Measurements from ENCODE around the gene INPP4A.

DNA sequence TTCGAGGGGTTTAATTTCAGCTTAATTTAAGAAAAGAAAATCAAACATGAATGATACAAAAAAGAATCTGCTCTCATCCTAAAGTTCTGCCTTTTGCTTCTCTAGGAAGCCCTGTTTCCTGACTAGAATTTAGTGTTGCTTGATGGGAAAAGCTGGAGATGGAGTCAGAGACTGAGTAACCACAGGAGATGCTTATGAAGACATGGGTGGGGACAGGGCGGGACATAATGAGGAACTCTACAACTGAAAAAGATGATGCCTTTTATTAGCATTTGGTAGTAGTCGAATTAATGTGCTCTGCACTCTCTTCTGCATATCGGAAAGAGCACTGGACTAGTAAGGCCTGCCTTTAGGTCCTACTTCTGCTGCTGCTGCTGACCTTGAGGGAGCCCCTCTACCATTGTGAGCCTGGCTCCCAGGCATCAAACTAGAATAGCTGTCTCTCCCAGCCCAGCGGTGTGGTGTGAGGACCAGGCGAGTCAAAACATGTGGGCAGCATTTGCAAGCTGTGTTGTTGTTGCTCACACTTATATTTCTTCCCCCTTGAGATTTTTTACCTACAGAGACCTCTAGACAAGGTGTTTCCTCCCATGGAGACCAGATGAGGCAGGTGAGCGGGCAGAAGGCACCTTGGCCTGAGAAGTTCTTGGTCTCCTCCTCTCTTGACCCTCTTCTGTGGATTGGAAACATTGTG lies 61.5 kb downstream of the INPP4A start:
- TF ChIP-seq, protein P1, sequence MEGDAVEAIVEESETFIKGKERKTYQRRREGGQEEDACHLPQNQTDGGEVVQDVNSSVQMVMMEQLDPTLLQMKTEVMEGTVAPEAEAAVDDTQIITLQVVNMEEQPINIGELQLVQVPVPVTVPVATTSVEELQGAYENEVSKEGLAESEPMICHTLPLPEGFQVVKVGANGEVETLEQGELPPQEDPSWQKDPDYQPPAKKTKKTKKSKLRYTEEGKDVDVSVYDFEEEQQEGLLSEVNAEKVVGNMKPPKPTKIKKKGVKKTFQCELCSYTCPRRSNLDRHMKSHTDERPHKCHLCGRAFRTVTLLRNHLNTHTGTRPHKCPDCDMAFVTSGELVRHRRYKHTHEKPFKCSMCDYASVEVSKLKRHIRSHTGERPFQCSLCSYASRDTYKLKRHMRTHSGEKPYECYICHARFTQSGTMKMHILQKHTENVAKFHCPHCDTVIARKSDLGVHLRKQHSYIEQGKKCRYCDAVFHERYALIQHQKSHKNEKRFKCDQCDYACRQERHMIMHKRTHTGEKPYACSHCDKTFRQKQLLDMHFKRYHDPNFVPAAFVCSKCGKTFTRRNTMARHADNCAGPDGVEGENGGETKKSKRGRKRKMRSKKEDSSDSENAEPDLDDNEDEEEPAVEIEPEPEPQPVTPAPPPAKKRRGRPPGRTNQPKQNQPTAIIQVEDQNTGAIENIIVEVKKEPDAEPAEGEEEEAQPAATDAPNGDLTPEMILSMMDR (tag by site-specific recombination; IDR thresholded peaks at IDR 0.05), result no peak
- TF ChIP-seq KLF9 (tag by site-specific recombination; IDR thresholded peaks at IDR 0.05; ENCODE audit: low read depth) (no peak), ZNF660 (tag by site-specific recombination; IDR thresholded peaks at IDR 0.05) (no peak), ZBTB7A (tag by site-specific recombination; IDR thresholded peaks at IDR 0.05; ENCODE audit: low read depth) (no peak), WT1 (tag by site-specific recombination; IDR thresholded peaks at IDR 0.05) (no peak), ZNF184 (tag by site-specific recombination; IDR thresholded peaks at IDR 0.05) (no peak)
- TF ChIP-seq, protein P2, sequence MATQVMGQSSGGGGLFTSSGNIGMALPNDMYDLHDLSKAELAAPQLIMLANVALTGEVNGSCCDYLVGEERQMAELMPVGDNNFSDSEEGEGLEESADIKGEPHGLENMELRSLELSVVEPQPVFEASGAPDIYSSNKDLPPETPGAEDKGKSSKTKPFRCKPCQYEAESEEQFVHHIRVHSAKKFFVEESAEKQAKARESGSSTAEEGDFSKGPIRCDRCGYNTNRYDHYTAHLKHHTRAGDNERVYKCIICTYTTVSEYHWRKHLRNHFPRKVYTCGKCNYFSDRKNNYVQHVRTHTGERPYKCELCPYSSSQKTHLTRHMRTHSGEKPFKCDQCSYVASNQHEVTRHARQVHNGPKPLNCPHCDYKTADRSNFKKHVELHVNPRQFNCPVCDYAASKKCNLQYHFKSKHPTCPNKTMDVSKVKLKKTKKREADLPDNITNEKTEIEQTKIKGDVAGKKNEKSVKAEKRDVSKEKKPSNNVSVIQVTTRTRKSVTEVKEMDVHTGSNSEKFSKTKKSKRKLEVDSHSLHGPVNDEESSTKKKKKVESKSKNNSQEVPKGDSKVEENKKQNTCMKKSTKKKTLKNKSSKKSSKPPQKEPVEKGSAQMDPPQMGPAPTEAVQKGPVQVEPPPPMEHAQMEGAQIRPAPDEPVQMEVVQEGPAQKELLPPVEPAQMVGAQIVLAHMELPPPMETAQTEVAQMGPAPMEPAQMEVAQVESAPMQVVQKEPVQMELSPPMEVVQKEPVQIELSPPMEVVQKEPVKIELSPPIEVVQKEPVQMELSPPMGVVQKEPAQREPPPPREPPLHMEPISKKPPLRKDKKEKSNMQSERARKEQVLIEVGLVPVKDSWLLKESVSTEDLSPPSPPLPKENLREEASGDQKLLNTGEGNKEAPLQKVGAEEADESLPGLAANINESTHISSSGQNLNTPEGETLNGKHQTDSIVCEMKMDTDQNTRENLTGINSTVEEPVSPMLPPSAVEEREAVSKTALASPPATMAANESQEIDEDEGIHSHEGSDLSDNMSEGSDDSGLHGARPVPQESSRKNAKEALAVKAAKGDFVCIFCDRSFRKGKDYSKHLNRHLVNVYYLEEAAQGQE (tag by site-specific recombination; IDR thresholded peaks at IDR 0.05), result no peak
- TF ChIP-seq, protein P3, sequence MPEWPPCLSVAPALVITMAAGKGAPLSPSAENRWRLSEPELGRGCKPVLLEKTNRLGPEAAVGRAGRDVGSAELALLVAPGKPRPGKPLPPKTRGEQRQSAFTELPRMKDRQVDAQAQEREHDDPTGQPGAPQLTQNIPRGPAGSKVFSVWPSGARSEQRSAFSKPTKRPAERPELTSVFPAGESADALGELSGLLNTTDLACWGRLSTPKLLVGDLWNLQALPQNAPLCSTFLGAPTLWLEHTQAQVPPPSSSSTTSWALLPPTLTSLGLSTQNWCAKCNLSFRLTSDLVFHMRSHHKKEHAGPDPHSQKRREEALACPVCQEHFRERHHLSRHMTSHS (tag by site-specific recombination; IDR thresholded peaks at IDR 0.05), result no peak
- TF ChIP-seq, protein P4, sequence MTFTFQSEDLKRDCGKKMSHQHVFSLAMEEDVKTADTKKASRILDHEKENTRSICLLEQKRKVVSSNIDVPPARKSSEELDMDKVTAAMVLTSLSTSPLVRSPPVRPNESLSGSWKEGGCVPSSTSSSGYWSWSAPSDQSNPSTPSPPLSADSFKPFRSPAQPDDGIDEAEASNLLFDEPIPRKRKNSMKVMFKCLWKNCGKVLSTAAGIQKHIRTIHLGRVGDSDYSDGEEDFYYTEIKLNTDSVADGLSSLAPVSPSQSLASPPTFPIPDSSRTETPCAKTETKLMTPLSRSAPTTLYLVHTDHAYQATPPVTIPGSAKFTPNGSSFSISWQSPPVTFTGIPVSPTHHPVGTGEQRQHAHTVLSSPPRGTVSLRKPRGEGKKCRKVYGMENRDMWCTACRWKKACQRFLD (tag by site-specific recombination; IDR thresholded peaks at IDR 0.05), result no peak

Data from HEK293 (cell line).